Mucosa of gallbladder (tissue), 1 donor: ENCODE data around the gene ITGA1. TPM values are rescaled to one million over a fixed set of nuclear protein-coding genes. Genes with fewer than 3 reads are reported as not detected.
"Not testable (repeated sequence)": the region's sequence is repeated elsewhere in the genome, so short reads cannot be mapped to it uniquely, and the experiment has no call there.

ENCODE experiments used
- DNase-seq: peaks from one replicate; pipeline ENCODE4 v3.0.0-alpha.2; 2020; ENCODE audit warnings: low spot score
- total RNA-seq: library from RNA; stranded (reverse); gene quantifications from one replicate; pipeline ENCODE4 v1.2.1, GENCODE V29; 2021
- donor health status: DM: no; HTN: no; CAD: no.

The ITGA1 gene
- total RNA-seq, 1 donor from 2014 or later: 67.1 TPM

GRCh38 chr5:52829664-52830063 is 41.9 kb downstream of the ITGA1 start:
- no peak for DNase-seq

GRCh38 chr5:52830650-52831049 is 42.9 kb downstream of the ITGA1 start:
- DNase-seq: no peak

- DNase-seq: no peak
Measured at GRCh38 chr5:52831786-52832511, 44.2 kb downstream of the ITGA1 start.

GRCh38 chr5:52834320-52834719 is 46.6 kb downstream of the ITGA1 start:
- DNase-seq: no peak

- DNase-seq: no peak
Measured at GRCh38 chr5:52837068-52837467, 49.4 kb downstream of the ITGA1 start.

GRCh38 chr5:52837591-52838001 is 49.9 kb downstream of the ITGA1 start:
- DNase-seq: no peak

- DNase-seq: no peak
Measured at GRCh38 chr5:52838326-52839015, 50.8 kb downstream of the ITGA1 start.

GRCh38 chr5:52839285-52839684 is 51.6 kb downstream of the ITGA1 start:
- DNase-seq: no peak

GRCh38 chr5:52840277-52841050 is 52.7 kb downstream of the ITGA1 start:
- peak; percentile 20 for DNase-seq

- DNase-seq: no peak
Measured at GRCh38 chr5:52841114-52841513, 53.4 kb downstream of the ITGA1 start.

- DNase-seq: no peak
Measured at GRCh38 chr5:52842111-52842510, 54.4 kb downstream of the ITGA1 start.

- DNase-seq: no peak
Measured at GRCh38 chr5:52844885-52845284, 57.2 kb downstream of the ITGA1 start.

- no peak for DNase-seq
Measured at GRCh38 chr5:52846182-52846842, 58.6 kb downstream of the ITGA1 start.

- not testable (repeated sequence) for DNase-seq
Measured at GRCh38 chr5:52848688-52849087, 61.0 kb downstream of the ITGA1 start.

- DNase-seq: no peak
Measured at GRCh38 chr5:52849544-52849943, 61.8 kb downstream of the ITGA1 start.

GRCh38 chr5:52853650-52854049 is 65.9 kb downstream of the ITGA1 start:
- no peak for DNase-seq

GRCh38 chr5:52854301-52854700 is 66.6 kb downstream of the ITGA1 start:
- DNase-seq: no peak

GRCh38 chr5:52854949-52855348 is 67.2 kb downstream of the ITGA1 start:
- no peak for DNase-seq

- DNase-seq: no peak
Measured at GRCh38 chr5:52856564-52856963, 68.8 kb downstream of the ITGA1 start.

- DNase-seq: no peak
Measured at GRCh38 chr5:52859628-52860027, 71.9 kb downstream of the ITGA1 start.

GRCh38 chr5:52861368-52861767 is 73.7 kb downstream of the ITGA1 start:
- no peak for DNase-seq

GRCh38 chr5:52863715-52864290 is 76.1 kb downstream of the ITGA1 start:
- DNase-seq: no peak
